Measurements from ENCODE around the gene POLR1A.
"Not testable (repeated sequence)": the region's sequence is repeated elsewhere in the genome, so short reads cannot be mapped to it uniquely, and the experiment has no call there.

The POLR1A gene

GRCh38 chr2:85998071-85998991 lies 107.4 kb downstream of the POLR1A start:
- DNase-seq (ENCODE audit: low read depth), result peak; percentile 92

- peak; percentile 89 for DNase-seq (ENCODE audit: low read depth)
Observed at GRCh38 chr2:85997017-85997970, 108.4 kb downstream of the POLR1A start.

GRCh38 chr2:85996591-85996990 lies 109.1 kb downstream of the POLR1A start:
- no peak for DNase-seq (ENCODE audit: low read depth)

- DNase-seq (ENCODE audit: low read depth), result no peak
Observed at GRCh38 chr2:85995648-85996529, 109.8 kb downstream of the POLR1A start.

GRCh38 chr2:85994897-85995647 lies 110.6 kb downstream of the POLR1A start:
- no peak for DNase-seq (ENCODE audit: low read depth)

- DNase-seq (ENCODE audit: low read depth), result no peak
Observed at GRCh38 chr2:85994421-85994777, 111.3 kb downstream of the POLR1A start.

- no peak for DNase-seq (ENCODE audit: low read depth)
Observed at GRCh38 chr2:85992611-85993010, 113.1 kb downstream of the POLR1A start.

- DNase-seq (ENCODE audit: low read depth), result not testable (repeated sequence)
Observed at GRCh38 chr2:85992053-85992452, 113.6 kb downstream of the POLR1A start.

GRCh38 chr2:85990084-85990483 lies 115.6 kb downstream of the POLR1A start:
- DNase-seq (ENCODE audit: low read depth), result no peak

- no peak for DNase-seq (ENCODE audit: low read depth)
Observed at GRCh38 chr2:85989288-85989865, 116.3 kb downstream of the POLR1A start.

GRCh38 chr2:85988914-85989270 lies 116.8 kb downstream of the POLR1A start:
- DNase-seq (ENCODE audit: low read depth), result no peak

GRCh38 chr2:85988175-85988913 lies 117.3 kb downstream of the POLR1A start:
- no peak for DNase-seq (ENCODE audit: low read depth)

GRCh38 chr2:85987266-85988174 lies 118.2 kb downstream of the POLR1A start:
- DNase-seq (ENCODE audit: low read depth), result no peak

GRCh38 chr2:85986121-85986520 lies 119.6 kb downstream of the POLR1A start:
- DNase-seq (ENCODE audit: low read depth), result no peak

GRCh38 chr2:85984788-85985187 lies 120.9 kb downstream of the POLR1A start:
- no peak for DNase-seq (ENCODE audit: low read depth)

GRCh38 chr2:85983766-85984165 lies 121.9 kb downstream of the POLR1A start:
- no peak for DNase-seq (ENCODE audit: low read depth)

GRCh38 chr2:85981579-85982247 lies 124.0 kb downstream of the POLR1A start:
- no peak for DNase-seq (ENCODE audit: low read depth)

Measured in EH (cell line).